Cerebellar nuclear complex (tissue), 1 donor: ENCODE data around the gene FAM153A.
"Not testable (repeated sequence)": the region's sequence is repeated elsewhere in the genome, so short reads cannot be mapped to it uniquely, and the experiment has no call there.

Experiments
- DNase-seq, 2 experiments: peaks; one replicate each; lab custom pipeline; 2025; lab: John Stamatoyannopoulos, UW

Gene FAM153A

DNA sequence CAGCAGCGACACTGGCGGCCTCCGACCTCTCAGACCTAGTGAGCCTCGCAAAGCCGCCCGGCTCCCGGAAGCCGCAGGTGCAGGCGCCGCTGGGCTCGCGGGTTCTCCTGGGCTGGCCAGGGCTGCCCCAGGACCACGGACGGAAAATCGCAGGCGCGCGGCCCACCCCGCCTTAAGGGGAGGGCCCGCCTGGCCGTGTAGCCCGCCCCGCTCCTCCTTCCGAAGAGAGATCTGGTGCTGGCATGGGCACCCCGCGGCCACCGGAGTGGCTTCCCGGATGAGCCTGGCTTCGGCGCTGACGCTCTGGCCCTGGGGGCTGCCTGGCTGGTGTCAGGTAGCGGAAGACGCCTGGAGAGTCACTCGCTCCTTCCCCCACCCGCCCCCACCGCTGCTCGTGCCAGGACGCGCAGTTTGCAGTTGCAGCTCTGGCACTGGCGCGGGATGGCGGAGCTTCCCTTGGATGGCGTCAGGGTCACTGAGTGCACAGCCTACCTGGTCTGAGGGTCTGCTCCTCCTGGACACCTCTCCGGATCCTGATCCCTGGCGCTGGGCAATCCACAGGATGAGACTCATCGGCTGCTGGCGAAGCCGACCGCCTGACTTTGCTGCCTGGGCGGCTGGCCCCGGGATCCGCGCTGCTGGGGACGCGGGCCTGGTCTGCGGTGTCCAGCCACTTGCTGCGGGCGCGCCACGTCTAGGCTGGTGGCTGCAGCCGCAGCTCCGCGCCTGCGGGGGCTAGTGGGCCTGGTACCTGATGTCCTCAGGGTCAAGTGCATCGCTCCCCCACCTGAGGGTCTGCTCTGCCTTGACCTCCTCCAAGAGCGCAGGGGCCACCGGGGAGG is at the start of gene FAM153A:
Gene FAM153A, minus strand, starts transcription at position 108 of the 842 bp plus-strand sequence.
- not testable (repeated sequence) for DNase-seq

DNA sequence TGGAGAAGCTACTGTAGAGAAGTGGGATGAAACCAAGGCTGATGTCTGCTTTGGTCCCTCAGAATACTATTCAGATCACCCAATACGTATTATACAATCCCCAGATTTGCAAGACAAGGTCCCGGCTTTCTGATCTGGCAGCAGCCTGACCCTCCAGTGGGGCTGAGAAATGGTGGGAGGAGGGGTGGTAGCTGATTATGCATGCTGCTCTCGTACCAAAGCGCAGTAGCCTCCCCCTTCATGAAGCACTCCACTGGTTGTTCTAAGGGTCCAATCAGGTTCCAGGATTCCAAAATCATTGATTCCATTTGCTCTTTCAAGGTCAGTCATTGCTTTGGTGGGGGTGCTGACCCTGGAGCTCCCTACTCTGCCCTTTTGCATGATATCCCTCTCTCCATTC is 49.6 kb upstream of the FAM153A start:
- DNase-seq = not testable (repeated sequence)

DNA sequence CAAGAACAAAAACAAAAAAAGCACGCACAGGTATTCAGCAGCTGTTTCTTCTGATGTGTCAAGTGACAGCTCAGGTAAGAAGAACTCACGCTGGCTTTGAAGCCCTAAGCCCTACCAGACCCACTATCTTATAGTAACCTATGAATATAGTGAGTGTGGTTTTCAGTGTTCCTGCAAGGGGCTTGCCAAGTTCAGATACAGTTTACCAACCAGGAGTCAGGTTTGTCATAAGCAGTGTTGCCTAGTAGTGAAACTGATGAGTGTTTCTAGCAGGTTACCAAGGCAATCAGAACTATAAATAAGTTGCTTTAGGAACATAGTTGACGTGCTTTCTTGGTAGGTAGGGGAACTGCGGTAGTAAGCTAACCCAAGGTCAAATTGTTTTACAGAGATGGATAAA is 43.4 kb upstream of the FAM153A start:
- not testable (repeated sequence) for DNase-seq

DNA sequence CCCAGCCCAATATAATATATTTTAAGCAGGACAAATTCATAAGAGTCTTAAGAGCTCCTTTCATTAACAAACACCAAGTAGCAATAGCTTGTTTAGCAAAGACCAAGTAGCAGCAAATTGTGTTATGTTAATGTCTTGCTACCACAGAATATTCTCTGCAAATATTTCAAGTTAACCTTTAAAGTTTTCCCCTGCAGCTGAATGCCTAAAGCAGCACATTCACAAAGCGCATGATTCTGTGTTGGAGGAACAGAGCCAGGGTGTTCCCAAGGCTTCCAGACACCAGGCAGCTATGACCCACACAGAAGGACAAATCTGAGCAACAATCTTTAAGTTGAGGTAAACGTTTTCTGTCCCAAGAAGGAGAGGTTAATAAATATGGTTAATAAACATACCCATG is 42.1 kb upstream of the FAM153A start:
- not testable (repeated sequence) for DNase-seq

DNA sequence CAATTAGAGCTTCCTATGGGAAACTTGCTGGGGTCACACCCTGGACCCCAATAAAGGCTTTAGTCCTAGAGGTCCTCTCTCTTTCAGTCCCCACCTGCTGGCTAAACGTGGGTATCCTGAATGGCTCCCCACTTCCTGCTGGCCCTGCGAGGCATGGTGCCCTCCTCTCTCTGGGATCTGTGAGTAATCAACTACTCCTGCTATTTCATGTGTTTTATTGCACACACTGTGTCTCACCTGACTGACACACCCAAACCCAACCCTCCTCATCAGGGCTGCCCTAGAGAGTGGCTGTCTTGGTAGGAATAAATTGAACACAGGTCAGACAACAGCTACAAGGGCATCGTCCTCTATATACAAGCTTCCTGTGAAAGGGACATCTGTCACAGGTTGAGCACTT is 39.8 kb upstream of the FAM153A start:
- DNase-seq = not testable (repeated sequence)

DNA sequence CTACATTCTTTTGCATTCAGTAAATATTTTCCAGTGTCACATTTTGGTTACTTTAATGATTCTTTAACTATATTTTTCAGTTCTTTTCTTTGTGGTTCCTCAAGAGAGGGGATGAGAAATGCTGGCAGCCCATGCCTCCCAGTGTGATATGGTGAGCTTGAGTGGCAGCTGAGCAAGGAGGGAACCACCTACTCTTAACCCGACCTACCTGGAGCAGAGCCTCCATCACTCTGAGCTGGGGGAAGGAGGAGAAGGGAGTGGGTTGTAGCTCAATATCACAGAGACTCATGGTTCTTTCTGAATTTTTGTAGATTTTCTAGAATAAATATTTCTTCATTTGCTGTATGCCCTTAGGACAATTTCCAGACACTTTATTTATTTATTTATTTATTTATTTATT is 37.0 kb upstream of the FAM153A start:
- DNase-seq = not testable (repeated sequence)

DNA sequence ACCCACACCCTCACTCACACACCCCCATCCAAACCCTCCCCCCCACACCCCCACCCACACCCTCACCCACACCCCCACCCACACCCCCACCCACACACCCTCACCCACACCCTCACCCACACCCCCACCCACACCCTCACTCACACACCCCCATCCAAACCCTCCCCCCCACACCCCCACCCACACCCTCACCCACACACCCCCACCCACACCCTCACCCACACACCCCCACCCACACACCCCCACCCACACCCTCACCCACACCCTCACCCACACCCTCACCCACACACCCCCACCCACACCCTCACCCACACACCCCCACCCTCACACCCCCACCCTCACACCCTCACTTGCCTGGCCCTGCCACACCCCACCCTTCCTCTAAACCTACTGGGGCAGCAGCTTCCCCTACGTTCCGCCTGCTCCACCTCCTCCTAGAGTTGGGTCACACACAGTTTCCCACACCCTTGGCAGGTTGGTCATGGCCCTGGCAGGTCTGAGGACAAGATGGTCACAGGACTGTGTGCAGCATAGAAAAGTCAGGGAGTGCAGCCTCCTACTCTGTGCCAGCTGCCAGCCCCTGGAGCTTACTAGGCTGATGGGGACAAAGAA is 30.2 kb upstream of the FAM153A start:
- DNase-seq = not testable (repeated sequence)

DNA sequence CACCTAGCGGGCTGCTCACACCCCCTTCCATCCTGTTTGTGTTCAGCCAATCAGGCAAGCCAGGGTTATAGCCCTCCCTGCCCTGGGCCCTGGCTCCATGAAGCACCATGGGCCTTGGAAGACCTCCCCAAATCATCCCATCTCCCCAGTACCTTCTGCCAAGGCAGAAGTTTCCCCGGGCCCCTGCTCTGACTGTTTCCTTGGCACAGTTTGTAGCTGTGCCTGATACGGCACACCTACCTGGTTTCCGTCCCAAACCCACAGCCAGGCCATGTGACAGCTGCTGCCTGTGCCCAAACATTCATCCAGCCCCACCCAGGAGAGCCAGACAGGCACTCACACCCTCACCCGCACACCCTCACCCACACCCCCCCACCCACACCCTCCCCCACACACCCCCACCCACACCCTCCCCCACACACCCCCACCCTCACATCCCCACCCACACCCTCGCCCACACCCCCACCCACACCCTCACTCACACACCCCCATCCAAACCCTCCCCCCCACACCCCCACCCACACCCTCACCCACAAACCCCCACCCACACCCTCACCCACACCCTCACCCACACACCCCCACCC is 29.6 kb upstream of the FAM153A start:
- not testable (repeated sequence) for DNase-seq

DNA sequence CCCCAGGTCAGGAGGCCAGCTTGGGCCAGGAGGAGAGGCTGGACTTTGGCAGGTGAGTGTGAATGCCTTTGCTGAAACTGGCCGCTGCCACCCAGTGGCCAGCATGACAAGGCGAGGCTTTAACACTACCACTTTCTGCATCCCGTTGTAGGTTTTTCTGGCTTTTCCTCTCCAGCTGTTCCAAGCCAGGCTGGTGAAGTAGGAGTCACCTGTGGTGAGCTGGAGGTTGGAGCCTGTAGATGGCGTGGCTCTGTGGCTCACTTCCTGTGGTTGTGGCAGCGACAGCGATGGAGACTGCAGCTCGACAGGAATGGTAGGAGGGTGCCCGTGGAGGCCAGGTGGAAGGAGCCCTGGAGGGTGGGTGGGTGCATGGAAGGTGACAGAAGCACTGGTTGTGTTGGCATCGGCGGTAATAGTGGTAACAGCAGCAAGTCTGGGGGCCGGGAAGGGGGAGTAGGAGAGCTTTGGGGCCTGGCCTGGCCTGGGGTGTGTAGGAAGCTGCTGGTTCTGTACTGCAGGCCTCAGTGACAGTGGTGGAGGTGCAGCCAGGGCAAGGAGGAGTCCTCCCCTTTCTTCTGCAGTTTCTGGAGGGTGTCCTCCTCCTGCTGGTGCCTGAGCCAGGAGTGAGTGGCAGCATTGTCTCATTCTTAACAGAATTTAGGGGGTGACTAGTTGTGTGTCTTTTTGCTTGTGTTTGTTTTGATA is 26.7 kb upstream of the FAM153A start:
- not testable (repeated sequence) for DNase-seq

DNA sequence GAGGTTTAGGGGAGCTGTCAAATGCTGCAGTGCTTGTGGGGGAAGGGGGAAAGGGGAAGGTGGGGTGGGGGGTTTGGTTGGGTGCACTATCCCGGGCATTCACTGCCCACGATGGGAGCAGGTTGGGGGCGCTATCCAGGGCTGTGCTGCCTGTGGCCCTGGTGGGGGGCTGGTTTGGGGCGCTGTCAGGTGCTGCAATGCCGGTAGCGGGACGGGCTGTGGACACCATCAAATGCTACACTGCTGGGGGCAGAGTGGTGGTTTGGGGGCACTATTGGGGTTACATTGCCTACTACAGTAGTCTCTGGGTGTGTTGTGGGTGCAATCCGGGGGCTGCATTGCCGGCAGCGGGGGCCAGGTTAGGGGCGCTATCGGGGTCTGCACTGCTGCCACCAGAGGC is 25.7 kb upstream of the FAM153A start:
- not testable (repeated sequence) for DNase-seq

DNA sequence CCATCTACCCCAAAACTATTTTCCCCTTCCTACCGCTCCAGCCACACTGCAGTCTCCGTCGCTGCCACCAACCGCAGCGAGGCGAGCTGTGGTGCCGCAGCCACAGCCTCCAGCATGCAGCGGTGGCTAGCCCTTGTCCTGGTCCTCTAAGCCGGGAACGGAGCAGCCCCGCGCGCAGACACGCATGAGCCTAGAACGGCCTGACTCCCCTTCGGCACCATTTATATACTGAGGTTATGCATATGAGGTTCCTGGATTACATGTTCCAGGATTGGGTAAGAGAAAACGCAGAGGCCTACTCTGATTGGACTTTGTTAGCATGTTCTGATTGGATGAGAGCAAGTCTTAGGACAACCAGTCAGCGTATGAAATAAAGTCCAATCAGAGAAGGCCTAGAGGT is 24.6 kb upstream of the FAM153A start:
- not testable (repeated sequence) for DNase-seq

DNA sequence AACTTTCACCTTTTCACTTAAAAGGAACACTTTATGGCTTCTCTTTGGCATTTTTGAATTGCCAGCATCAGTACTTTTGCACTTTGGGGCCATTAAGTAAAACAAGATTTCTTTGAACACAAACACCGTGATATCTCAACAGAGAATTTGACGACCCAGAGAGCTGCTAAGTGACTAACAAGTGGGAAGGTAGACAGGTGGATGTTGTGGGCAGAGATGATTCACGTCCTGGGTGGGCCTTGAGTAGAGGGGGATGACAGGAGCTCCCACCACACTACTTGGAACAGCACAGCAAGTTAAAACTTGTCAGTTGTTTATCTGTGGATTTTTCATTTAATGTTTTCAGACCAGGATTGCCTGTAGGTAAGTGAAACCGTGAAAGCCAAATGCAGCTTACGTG is 18.7 kb upstream of the FAM153A start:
- DNase-seq = not testable (repeated sequence)

DNA sequence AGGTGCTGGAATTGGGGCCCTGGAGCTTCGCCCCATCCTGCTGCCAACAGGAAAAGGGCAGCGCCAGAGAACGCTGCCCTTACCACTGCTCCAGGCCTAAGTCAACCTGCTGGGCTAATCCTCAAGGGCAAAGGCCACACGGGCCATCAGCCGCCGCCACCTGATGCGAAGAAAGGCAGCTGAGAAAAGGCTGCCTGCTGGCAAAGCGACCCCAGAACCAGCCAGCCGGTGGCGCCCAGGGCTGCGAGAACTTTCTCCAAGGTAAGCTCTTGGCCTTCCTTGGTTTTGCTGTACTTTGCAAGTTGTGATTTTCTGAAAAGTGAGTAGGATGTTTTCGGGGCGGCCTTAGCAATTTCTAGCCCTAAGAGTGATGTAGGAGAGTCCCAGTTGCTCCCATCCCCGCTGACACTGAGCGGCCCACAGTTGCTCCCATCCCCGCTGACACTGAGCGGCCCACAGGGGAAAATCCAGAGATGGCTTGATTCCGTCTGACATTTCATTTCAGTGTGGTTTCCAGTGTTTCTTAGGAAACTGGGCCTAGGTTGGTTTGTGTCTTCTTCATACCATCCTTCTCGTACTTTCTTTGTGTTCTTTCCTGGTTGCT is 15.6 kb upstream of the FAM153A start:
- DNase-seq = not testable (repeated sequence)

DNA sequence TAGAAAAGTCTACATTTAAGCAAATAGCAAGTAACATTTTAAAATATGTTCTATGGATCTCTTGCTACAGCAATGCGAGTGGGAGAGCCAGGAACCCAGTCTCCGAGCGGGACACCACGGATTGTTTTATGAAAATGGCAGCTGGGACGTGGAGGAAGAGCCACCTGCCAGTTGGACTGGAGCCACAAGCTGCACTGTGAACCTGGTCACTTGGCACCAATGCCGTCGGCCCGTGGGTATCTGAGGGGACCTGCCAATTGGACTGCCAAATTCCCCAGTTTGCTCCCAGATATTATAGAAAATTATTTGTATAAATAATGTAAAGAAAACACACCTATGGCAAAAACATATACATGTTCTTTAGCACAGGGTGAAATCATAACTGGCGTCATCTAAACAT is 10.6 kb upstream of the FAM153A start:
- not testable (repeated sequence) for DNase-seq

DNA sequence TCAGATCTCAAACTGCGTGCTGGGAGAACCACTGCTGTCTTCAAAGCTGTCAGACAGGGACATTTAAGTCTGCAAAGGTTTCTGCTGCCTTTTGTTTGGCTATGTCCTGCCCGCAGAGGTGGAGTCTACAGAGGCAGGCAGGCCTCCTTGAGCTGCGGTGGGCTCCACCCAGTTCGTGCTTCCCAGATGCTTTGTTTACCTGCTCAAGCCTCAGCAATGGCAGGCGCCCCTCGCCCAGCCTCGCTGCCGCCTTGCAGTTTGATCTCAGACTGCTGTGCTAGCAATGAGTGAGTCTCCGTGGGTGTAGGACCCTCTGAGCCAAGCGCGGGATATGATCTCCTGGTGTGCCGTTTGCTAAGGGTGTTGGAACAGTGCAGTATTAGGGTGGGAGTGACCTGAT is 8.9 kb upstream of the FAM153A start:
- not testable (repeated sequence) for DNase-seq

DNA sequence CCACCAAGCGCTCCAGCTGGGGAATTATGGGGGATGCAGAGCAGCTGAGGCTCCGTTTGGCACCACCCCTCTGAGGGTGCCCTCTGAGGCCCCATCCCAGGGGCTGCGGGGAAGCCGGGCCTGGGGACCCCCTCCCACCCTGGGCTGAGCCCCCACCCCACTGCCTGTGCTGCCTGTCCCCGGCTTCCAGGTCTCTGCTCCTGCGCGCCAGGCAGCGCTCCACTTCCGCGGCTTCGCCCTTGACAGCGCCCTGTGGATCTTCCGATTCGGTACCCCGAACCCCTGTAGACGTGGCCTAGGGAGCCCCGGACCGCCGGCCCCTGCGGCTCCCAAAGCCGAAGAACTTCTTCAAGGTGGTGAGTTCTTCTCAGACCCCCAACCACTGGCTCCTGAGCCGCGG is 530 bp downstream of the FAM153A start:
- not testable (repeated sequence) for DNase-seq

DNA sequence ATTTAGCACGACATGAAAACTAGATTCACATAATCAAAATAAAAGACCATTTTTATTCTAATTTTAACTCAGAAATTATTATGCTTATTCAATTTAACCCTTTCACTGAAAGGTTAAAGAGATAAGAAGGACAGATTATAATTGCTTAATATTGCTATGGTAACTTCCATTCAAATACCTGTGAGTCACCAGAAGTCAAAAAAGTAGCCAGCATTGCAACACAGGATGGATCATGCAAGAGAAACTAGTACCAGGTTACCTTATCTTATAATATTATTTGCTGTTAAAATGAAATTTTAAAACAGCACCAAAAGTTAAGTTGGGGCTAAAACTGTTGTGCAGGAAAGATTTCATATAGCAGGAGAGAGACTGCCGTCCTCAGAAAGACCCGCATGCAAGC is 11.5 kb downstream of the FAM153A start:
- not testable (repeated sequence) for DNase-seq

DNA sequence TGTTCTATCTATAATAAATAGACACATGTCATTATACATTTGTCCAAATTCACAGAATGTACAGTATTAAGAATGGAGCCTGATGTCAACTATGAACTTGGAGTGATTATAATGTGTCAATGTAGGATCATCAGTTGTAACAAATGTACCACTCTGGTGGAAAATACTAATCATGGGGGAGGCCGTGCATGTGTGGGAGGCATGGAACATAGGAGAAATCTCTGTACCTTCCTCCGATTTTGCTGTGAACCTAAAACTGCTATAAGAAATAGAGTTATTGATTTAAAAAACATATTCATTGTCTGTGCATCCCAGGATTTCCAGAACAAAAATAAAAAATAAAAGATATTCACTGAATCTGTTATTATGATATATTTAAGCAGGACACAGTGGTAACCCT is 12.1 kb downstream of the FAM153A start:
- DNase-seq = not testable (repeated sequence)

DNA sequence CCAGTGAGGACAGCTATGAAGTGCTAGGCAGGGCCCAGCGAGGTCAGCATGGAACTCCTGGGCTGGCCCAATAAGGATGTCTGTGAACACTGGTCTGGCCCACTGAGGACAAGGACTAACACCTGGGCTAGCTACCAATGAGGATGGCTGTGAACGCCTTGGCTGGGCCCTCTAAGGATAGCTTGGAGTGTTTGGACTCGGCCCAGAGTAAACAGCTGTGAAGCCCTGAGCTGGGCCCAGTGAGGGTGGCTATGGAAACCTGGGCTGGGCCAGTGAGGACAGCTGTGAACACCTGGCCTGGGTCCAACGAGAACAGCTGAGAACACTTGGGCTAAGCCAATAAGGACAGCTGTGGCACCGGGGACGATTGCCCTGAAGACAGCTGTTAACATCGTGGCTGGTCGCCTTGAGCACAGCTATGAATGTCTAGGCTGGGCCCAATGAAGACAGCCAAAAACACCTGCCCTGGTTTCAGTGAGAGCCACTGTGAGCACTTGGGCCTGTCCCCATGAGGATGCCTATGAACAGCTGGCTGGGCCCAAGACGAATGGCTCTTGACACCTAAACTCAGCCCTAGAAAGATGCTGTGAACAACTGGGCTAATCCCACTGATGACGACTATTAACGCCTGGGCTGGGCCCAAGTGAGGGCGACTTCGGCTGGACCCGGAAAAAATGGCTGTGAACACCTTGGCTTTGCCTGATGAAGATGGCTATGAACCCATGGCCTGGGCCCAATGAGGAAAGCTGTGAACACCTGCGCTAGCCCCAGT is 18.8 kb downstream of the FAM153A start:
- not testable (repeated sequence) for DNase-seq

DNA sequence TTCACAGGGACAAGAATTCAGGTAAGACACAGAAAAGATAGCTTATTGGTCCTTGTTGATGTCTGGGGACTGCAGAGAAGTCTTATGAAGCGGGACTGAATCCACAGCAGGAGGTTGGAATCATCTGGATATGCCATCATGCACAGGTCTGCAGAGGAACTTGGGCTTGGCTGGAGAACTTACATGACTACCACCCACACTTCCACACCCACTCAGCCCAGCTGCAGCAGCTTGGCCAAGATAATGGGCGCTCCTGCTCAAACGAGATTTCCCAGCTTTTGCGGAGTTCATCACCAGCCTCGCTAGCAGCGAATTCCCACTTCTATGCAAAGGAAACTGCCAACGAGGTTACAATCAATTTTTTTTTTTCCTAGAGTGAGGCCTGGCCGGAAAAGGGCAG is 21.7 kb downstream of the FAM153A start:
- DNase-seq = not testable (repeated sequence)

DNA sequence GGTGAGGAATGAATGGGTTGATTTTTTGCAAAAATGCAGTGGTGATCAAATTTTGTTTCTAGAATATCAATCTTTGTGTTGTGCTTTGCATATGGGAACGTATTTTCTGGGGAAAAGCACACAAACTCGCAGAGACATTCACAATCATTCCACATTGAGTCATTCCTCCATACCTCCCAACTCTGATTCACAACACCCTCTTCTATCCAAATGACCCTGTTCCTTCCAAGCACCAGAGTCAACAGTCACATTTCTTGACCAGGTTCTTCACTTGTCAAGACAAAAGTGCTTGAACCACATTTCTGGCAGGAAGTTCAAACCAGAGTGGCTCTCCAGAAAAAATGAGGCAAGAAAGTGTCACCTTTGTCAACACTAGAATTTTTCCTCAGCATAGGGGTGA is 35.3 kb downstream of the FAM153A start:
- DNase-seq = not testable (repeated sequence)
